Spleen (tissue), 7 donors: Measurements from ENCODE around the gene GOLGA7B.

ENCODE experiments used
- POLR2AphosphoS5 ChIP-seq, 3 donors: sonication (generic); formaldehyde crosslinking; IDR thresholded peaks; one replicate each; pipeline ENCODE4 v1.5.1; 2017; ENCODE audit warnings: antibody characterized with exemption in 3 of 3
- TF ChIP-seq, protein P1 (sequence below), 11 experiments: fragments of 200-600 bp in 7 of 11; fragments of 450-650 bp in 4 of 11; sonication (generic) in 4 of 11; IDR thresholded peaks in 8 of 11; conservative IDR thresholded peaks in 3 of 11; 1 replicate in 7 of 11; 2 replicates in 4 of 11; pipeline versions ENCODE4 v1.4.0 to v1.8.0; 2016 to 2021; ENCODE audit warnings: antibody characterized with exemption in 11 of 11, inconsistent platforms in 4 of 11, mild to moderate bottlenecking in 1 of 11
- donor health status: DM: no; HTN: no; CAD: no; lungs with moderate emphysema.
- donor health status: DM: no; HTN: no; CAD: no.
- donor health status: DM: no; HTN: no; CAD: no.

DNA sequence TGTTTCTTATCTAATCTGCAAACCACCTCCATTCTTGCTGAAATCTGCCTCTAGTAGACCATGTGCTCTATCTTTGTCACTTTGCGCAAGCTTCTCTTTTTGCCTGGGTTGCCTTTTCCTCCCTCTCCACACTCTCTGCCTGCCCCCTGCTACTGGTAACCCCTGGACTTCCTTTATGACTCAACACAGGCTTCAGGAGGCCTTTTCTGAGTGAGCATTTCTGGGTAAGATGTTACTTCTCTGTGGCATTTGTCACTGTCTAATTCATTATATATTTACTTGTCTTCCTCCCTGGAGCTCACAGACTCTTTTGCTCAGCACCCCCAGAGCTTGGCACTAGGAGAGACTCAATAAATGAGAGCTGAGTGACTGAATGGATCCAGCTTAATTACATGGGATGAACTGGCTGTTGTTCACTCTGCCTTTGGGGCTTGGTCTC lies 8.4 kb downstream of the GOLGA7B start:
- TF ChIP-seq, protein P1, sequence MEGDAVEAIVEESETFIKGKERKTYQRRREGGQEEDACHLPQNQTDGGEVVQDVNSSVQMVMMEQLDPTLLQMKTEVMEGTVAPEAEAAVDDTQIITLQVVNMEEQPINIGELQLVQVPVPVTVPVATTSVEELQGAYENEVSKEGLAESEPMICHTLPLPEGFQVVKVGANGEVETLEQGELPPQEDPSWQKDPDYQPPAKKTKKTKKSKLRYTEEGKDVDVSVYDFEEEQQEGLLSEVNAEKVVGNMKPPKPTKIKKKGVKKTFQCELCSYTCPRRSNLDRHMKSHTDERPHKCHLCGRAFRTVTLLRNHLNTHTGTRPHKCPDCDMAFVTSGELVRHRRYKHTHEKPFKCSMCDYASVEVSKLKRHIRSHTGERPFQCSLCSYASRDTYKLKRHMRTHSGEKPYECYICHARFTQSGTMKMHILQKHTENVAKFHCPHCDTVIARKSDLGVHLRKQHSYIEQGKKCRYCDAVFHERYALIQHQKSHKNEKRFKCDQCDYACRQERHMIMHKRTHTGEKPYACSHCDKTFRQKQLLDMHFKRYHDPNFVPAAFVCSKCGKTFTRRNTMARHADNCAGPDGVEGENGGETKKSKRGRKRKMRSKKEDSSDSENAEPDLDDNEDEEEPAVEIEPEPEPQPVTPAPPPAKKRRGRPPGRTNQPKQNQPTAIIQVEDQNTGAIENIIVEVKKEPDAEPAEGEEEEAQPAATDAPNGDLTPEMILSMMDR (IDR thresholded peaks at IDR 0.05 in 8 of 11, conservative IDR thresholded peaks at IDR 0.05 in 3 of 11): no peak
- TF ChIP-seq POLR2AphosphoS5 (IDR thresholded peaks at IDR 0.05): no peak
